GM12878 (cell line): ENCODE measurements around the gene EGFR. TPM values are rescaled to one million over a fixed set of nuclear protein-coding genes. Genes with fewer than 3 reads are reported as not detected.

Experiments used
- ATAC-seq: fragments of 200-7000 bp; cut with Tn5 transposase; 3 replicates; pipeline ENCODE4 v1.9.1; 2020; ENCODE audit warnings: mild to moderate bottlenecking, moderate library complexity
- BruUV-seq: library from RNA; stranded (reverse); fragments of 400-500 nt; replicated peaks from 2 replicates; lab custom pipeline; 2021; lab: Mats Ljungman, UMichigan
- CTCF ChIA-PET: fragments of 300-600 bp; sonication (Branson Sonifier 250); formaldehyde crosslinking; extraction: SDS; loops from one replicate; lab custom pipeline; 2021; ENCODE audit warnings: inconsistent platforms; lab: Yijun Ruan, JAX
- POLR2A ChIA-PET: fragments of 350-600 bp; formaldehyde crosslinking; extraction: SDS; loops from one replicate; lab custom pipeline; 2021; ENCODE audit warnings: inconsistent platforms; lab: Charles Lee
- RAD21 ChIA-PET: fragments of 300-600 bp; sonication (Branson Sonifier 250); formaldehyde crosslinking; loops from one replicate; lab custom pipeline; 2023; ENCODE audit warnings: antibody characterized with exemption; ENCODE audit not compliant: unreplicated experiment; lab: Charles Lee
- SMC1A ChIA-PET: fragments of 300-600 bp; sonication (Branson Sonifier 250); formaldehyde crosslinking; loops from one replicate; lab custom pipeline; 2023; ENCODE audit not compliant: unreplicated experiment, uncharacterized antibody; lab: Charles Lee
- DNase-seq: peaks from one replicate; pipeline ENCODE4 v3.0.0-alpha.2; 2011; ENCODE audit warnings: low read depth, low spot score
- FAIRE-seq: peaks from 3 replicates; lab custom pipeline; 2011; peaks lifted over from hg19 to GRCh38; lab: Jason Lieb, UNC
- H2AFZ ChIP-seq: 2 replicates; pipeline ENCODE4 v1.6.0; 2011; ENCODE audit warnings: low read depth, low read length, control low read depth; ENCODE audit not compliant: control insufficient read depth
- H3K27ac ChIP-seq: 2 replicates; pipeline ENCODE4 v1.5.1; 2011; ENCODE audit warnings: control low read depth; ENCODE audit not compliant: control insufficient read depth, insufficient read depth
- H3K27me3 ChIP-seq, 2 experiments: replicated peaks in 1 of 2; 2 replicates each; pipeline versions ENCODE4 v1.6.0 to v1.6.1; 2011; ENCODE audit warnings: low read length in 1 of 2; ENCODE audit not compliant: control insufficient read depth in 2 of 2, insufficient read depth in 2 of 2
- H3K36me3 ChIP-seq, 2 experiments: 2 replicates each; pipeline ENCODE4 v1.5.1; 2011; ENCODE audit warnings: low read length in 1 of 2; ENCODE audit not compliant: control insufficient read depth in 2 of 2, insufficient read depth in 2 of 2
- H3K4me1 ChIP-seq: 2 replicates; pipeline ENCODE4 v1.6.1; 2011; ENCODE audit warnings: mild to moderate bottlenecking, low read length, moderate library complexity, mixed read lengths; ENCODE audit not compliant: control insufficient read depth, insufficient read depth
- H3K4me2 ChIP-seq: 2 replicates; pipeline ENCODE4 v1.6.0; 2011; ENCODE audit warnings: control low read depth; ENCODE audit not compliant: control insufficient read depth, insufficient read depth
- H3K4me3 ChIP-seq: fragments of 200-600 bp; sonication (generic); 2 replicates; pipeline ENCODE4 v1.5.1; 2016
- H3K79me2 ChIP-seq: 2 replicates; pipeline ENCODE4 v1.6.0; 2011; ENCODE audit warnings: low read length; ENCODE audit not compliant: control insufficient read depth, insufficient read depth
- H3K9ac ChIP-seq: 2 replicates; pipeline ENCODE4 v1.8.0; 2011; ENCODE audit warnings: low read length, control low read depth, mixed read lengths; ENCODE audit not compliant: control insufficient read depth, insufficient read depth
- H3K9me3 ChIP-seq: replicated peaks from 3 replicates; pipeline ENCODE4 v1.5.1; 2011; ENCODE audit warnings: mild to moderate bottlenecking, low read length; ENCODE audit not compliant: control insufficient read depth, insufficient read depth
- H4K20me1 ChIP-seq: 2 replicates; pipeline ENCODE4 v1.6.0; 2011; ENCODE audit not compliant: control insufficient read depth, insufficient read depth
- CREB1 ChIP-seq: IDR thresholded peaks from 2 replicates; pipeline ENCODE4 v1.6.1; 2012; ENCODE audit warnings: low read depth, mild to moderate bottlenecking, inconsistent platforms
- EP300 ChIP-seq, 2 experiments: fragments of 150-350 bp in 1 of 2; IDR thresholded peaks; 2 replicates each; pipeline ENCODE4 v1.6.1; 2011 to 2012; ENCODE audit warnings: low read depth in 2 of 2, low read length in 2 of 2, borderline replicate concordance in 1 of 2, improper control_type of control experiment in 1 of 2, inconsistent platforms in 1 of 2; ENCODE audit not compliant: control insufficient read depth in 1 of 2
- MTA2 ChIP-seq: fragments of 450-650 bp; IDR thresholded peaks from 2 replicates; pipeline ENCODE4 v1.6.1; 2016; ENCODE audit warnings: low read depth, mild to moderate bottlenecking, moderate library complexity
- RELB ChIP-seq: fragments of 450-650 bp; IDR thresholded peaks from 2 replicates; pipeline ENCODE4 v1.6.1; 2017; ENCODE audit warnings: low read depth, mild to moderate bottlenecking, moderate library complexity
- RUNX3 ChIP-seq: IDR thresholded peaks from 2 replicates; pipeline ENCODE4 v1.6.1; 2012; ENCODE audit warnings: low read length, inconsistent platforms
- TARDBP ChIP-seq: IDR thresholded peaks from 2 replicates; pipeline ENCODE4 v1.6.1; 2016; ENCODE audit warnings: borderline replicate concordance
- ZZZ3 ChIP-seq: IDR thresholded peaks from 2 replicates; pipeline ENCODE4 v1.6.1; 2011; ENCODE audit warnings: low read depth; ENCODE audit not compliant: control insufficient read depth, insufficient read length
- WGBS: methylation state at CpG from one replicate; pipeline ENCODE4 v1.1.6; 2016; ENCODE audit warnings: low lambda C conversion rate; ENCODE audit not compliant: insufficient replicate concordance, insufficient coverage; ENCODE audit errors: missing lambda C conversion rate; 5-methylcytosine and 5-hydroxymethylcytosine counted together
- in situ Hi-C: fragments of 300-500 bp; cut with MboI; formaldehyde crosslinking; loops from 9 replicates; pipeline ENCODE4 v1.14.3; 2018; ENCODE audit warnings: mixed read lengths
- intact Hi-C: fragments of 100-400 bp; cut with micrococcal nuclease; formaldehyde crosslinking; loops from one replicate; pipeline ENCODE4 v1.14.2; 2022; ENCODE audit not compliant: unreplicated experiment
- polyA plus RNA-seq, 11 experiments: library from polyadenylated mRNA; depleted of rRNA in 4 of 11; unstranded in 6 of 11; stranded (reverse) in 5 of 11; fragments of >200 nt; fragmentation: Nextera tagmentation in 4 of 11; fragmentation: Illumina TruSeq in 1 of 11; extraction: Ambion mirVana in 4 of 11; extraction: Trizol in 1 of 11; gene quantifications; 1 replicate in 1 of 11; 2 replicates in 10 of 11; pipeline versions ENCODE4 v1.2.1 to v1.2.3, GENCODE V29; 2011 to 2016; ENCODE audit warnings: inconsistent platforms in 2 of 11, missing spikeins in 2 of 11, low read depth in 1 of 11
- total RNA-seq, 4 experiments: library from RNA; depleted of rRNA in 3 of 4; stranded (reverse); fragments of >200 nt in 3 of 4; fragmentation: Illumina TruSeq in 1 of 4; extraction: Trizol in 1 of 4; gene quantifications; 2 replicates each; pipeline versions ENCODE4 v1.2.1 to v1.2.3, GENCODE V29; 2013 to 2021
- TF ChIP-seq, protein P1 (sequence below): fragments of 450-650 bp; IDR thresholded peaks from 2 replicates; pipeline ENCODE4 v1.6.1; 2017; ENCODE audit warnings: antibody characterized with exemption, mild to moderate bottlenecking, moderate library complexity
- TF ChIP-seq, protein P2 (sequence below): fragments of 450-650 bp; IDR thresholded peaks from 2 replicates; pipeline ENCODE4 v1.6.1; 2017; ENCODE audit warnings: mild to moderate bottlenecking, moderate library complexity
- TF ChIP-seq, protein P3 (sequence below): IDR thresholded peaks from 2 replicates; pipeline ENCODE4 v1.6.1; 2012; ENCODE audit warnings: mild to moderate bottlenecking, low read depth, low read length

EGFR gene
- total and polyA plus RNA-seq, 10 of the 15 experiments (the other 5 are each of a cell fraction or from before 2014, with no cell fraction given), result 0.01 to 0.31 TPM; not detected in 8

- peaks cover 3% of the 10 kb centered on the region; the same call in 1 of the 2 replicates for H3K4me1 ChIP-seq
- no peaks in the 10 kb centered on the region for H3K9me3 ChIP-seq
- ATAC-seq (peak; percentile 88), DNase-seq (peak; percentile 31), FAIRE-seq (no peak)
- intact Hi-C loops, result no loop called here
- in situ Hi-C loops, result no loop called here
- H3K27me3 ChIP-seq, result no peaks in the 10 kb centered on the region
- ChIA-PET CTCF (interaction anchor here (1.0 to 3.8 kb wide), 8 partner anchors 8 to 277 kb away, joined by 3 to 29 read pairs (median 6); no protein-coding TSS in a partner anchor), POLR2A (interaction anchor here (0.6 to 2.3 kb wide), 7 partner anchors 10 to 244 kb away, joined by 3 to 16 read pairs (median 3); no protein-coding TSS in a partner anchor), RAD21 (interaction anchor here (0.8 to 3.4 kb wide), 16 partner anchors 8 to 276 kb away, joined by 3 to 44 read pairs (median 8); no protein-coding TSS in a partner anchor), SMC1A (interaction anchor here (0.7 to 4.6 kb wide), 13 partner anchors 9 to 244 kb away, joined by 3 to 53 read pairs (median 4); no protein-coding TSS in a partner anchor)
- H3K36me3 ChIP-seq, result no peaks in the 10 kb centered on the region
- no peak overlapping the region for H3K4me2 ChIP-seq
- no peak overlapping the region for H2AFZ ChIP-seq
- H3K9ac ChIP-seq, result no peak overlapping the region
- 32% methylated on average over 4 of the region's 4 CpGs for WGBS
- no peak overlapping the region for H3K27ac ChIP-seq
- no peaks in the 10 kb centered on the region for H3K79me2 ChIP-seq
- BruUV-seq, result no TSS peak
- no peak overlapping the region for H3K4me3 ChIP-seq
- H4K20me1 ChIP-seq, result no peaks in the 10 kb centered on the region
- TF ChIP-seq RELB (peak; percentile 91), EP300 (IDR thresholded peaks at IDR 0.05; ENCODE audit: borderline replicate concordance in 1 of 2, control insufficient read depth in 1 of 2, low read depth in 2 of 2, low read length in 2 of 2) (no peak; a peak in 1 of 4 replicates), TARDBP (no peak), ZZZ3 (no peak), RUNX3 (0 out of 2 replicates have a peak, but pooled peaks have one; percentile 17), CREB1 (0 out of 2 replicates have a peak, but pooled peaks have one; percentile 15), MTA2 (peak; percentile 51)
- TF ChIP-seq, protein P1, sequence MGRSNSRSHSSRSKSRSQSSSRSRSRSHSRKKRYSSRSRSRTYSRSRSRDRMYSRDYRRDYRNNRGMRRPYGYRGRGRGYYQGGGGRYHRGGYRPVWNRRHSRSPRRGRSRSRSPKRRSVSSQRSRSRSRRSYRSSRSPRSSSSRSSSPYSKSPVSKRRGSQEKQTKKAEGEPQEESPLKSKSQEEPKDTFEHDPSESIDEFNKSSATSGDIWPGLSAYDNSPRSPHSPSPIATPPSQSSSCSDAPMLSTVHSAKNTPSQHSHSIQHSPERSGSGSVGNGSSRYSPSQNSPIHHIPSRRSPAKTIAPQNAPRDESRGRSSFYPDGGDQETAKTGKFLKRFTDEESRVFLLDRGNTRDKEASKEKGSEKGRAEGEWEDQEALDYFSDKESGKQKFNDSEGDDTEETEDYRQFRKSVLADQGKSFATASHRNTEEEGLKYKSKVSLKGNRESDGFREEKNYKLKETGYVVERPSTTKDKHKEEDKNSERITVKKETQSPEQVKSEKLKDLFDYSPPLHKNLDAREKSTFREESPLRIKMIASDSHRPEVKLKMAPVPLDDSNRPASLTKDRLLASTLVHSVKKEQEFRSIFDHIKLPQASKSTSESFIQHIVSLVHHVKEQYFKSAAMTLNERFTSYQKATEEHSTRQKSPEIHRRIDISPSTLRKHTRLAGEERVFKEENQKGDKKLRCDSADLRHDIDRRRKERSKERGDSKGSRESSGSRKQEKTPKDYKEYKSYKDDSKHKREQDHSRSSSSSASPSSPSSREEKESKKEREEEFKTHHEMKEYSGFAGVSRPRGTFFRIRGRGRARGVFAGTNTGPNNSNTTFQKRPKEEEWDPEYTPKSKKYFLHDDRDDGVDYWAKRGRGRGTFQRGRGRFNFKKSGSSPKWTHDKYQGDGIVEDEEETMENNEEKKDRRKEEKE, result no peak
- TF ChIP-seq, protein P2, sequence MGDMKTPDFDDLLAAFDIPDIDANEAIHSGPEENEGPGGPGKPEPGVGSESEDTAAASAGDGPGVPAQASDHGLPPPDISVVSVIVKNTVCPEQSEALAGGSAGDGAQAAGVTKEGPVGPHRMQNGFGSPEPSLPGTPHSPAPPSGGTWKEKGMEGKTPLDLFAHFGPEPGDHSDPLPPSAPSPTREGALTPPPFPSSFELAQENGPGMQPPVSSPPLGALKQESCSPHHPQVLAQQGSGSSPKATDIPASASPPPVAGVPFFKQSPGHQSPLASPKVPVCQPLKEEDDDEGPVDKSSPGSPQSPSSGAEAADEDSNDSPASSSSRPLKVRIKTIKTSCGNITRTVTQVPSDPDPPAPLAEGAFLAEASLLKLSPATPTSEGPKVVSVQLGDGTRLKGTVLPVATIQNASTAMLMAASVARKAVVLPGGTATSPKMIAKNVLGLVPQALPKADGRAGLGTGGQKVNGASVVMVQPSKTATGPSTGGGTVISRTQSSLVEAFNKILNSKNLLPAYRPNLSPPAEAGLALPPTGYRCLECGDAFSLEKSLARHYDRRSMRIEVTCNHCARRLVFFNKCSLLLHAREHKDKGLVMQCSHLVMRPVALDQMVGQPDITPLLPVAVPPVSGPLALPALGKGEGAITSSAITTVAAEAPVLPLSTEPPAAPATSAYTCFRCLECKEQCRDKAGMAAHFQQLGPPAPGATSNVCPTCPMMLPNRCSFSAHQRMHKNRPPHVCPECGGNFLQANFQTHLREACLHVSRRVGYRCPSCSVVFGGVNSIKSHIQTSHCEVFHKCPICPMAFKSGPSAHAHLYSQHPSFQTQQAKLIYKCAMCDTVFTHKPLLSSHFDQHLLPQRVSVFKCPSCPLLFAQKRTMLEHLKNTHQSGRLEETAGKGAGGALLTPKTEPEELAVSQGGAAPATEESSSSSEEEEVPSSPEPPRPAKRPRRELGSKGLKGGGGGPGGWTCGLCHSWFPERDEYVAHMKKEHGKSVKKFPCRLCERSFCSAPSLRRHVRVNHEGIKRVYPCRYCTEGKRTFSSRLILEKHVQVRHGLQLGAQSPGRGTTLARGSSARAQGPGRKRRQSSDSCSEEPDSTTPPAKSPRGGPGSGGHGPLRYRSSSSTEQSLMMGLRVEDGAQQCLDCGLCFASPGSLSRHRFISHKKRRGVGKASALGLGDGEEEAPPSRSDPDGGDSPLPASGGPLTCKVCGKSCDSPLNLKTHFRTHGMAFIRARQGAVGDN, result 0 out of 2 replicates have a peak, but pooled peaks have one; percentile 7
- TF ChIP-seq, protein P3, sequence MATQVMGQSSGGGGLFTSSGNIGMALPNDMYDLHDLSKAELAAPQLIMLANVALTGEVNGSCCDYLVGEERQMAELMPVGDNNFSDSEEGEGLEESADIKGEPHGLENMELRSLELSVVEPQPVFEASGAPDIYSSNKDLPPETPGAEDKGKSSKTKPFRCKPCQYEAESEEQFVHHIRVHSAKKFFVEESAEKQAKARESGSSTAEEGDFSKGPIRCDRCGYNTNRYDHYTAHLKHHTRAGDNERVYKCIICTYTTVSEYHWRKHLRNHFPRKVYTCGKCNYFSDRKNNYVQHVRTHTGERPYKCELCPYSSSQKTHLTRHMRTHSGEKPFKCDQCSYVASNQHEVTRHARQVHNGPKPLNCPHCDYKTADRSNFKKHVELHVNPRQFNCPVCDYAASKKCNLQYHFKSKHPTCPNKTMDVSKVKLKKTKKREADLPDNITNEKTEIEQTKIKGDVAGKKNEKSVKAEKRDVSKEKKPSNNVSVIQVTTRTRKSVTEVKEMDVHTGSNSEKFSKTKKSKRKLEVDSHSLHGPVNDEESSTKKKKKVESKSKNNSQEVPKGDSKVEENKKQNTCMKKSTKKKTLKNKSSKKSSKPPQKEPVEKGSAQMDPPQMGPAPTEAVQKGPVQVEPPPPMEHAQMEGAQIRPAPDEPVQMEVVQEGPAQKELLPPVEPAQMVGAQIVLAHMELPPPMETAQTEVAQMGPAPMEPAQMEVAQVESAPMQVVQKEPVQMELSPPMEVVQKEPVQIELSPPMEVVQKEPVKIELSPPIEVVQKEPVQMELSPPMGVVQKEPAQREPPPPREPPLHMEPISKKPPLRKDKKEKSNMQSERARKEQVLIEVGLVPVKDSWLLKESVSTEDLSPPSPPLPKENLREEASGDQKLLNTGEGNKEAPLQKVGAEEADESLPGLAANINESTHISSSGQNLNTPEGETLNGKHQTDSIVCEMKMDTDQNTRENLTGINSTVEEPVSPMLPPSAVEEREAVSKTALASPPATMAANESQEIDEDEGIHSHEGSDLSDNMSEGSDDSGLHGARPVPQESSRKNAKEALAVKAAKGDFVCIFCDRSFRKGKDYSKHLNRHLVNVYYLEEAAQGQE, result no peak
Measured at GRCh38 chr7:55065079-55065478, 46.3 kb downstream of the EGFR start.
